ENCODE data around the gene ADK. TPM values are rescaled to one million over a fixed set of nuclear protein-coding genes. Genes with fewer than 3 reads are reported as not detected.

The ADK gene
- total and polyA plus RNA-seq, 4 experiments from 2014 or later = 33.7 to 66.6 (median 51.0) TPM

DNA sequence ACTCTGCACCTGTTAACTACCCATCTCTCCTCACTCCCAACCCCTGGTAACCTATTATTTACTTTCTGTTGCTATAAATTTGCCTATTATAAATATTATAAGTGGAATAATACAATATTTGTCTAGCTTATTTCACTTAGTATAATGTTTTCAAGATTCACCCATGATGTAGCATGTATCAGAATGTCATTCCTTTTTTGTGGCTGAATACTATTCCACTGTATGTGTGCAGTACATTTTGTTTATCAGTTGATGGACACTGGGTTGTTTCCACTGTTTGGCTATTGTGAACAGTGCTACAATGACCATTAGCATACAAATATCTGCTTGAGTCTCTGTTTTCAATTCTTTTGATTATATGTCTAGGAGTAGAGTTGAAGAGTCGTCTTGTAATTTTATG lies 582.6 kb downstream of the ADK start:
- Mint-ChIP-seq H3K9me3 (peaks cover 0 to 4% (median 2%) of the 10 kb centered on the region in 8 donors), H3K4me1 (peaks cover 5 to 8% (median 5%) of the 10 kb centered on the region in 4 donors), H3K4me3 (no peak overlapping the region), H3K27ac (no peak overlapping the region), H3K36me3 (no peaks in the 10 kb centered on the region), H3K27me3 (no peaks in the 10 kb centered on the region)
- no peak for DNase-seq
- H3K27me3 ChIP-seq (ENCODE audit: insufficient read depth, low read length) = no peaks in the 10 kb centered on the region
- no peaks in the 10 kb centered on the region for H3K9me3 ChIP-seq (ENCODE audit: control insufficient read depth in 1 of 2, low read length in 2 of 2)
- H3K4me1 ChIP-seq (ENCODE audit: insufficient read depth, low read length) = peaks cover 5% of the 10 kb centered on the region
- no peak overlapping the region for H3K27ac ChIP-seq (ENCODE audit: low read depth, low read length)
- CTCF ChIA-PET (ENCODE audit: partially characterized antibody) = interaction anchor here (0.6 kb wide), 1 partner anchor 456 kb away, joined by 3 read pairs; no protein-coding TSS in a partner anchor
- POLR2A ChIA-PET (ENCODE audit: partially characterized antibody) = interaction anchor here (1.1 kb wide), 1 partner anchor 144 kb away, joined by 3 read pairs; no protein-coding TSS in a partner anchor
- no peak overlapping the region for H3K4me3 ChIP-seq (ENCODE audit: low read length in 2 of 2)
- H3K36me3 ChIP-seq (ENCODE audit: insufficient read depth, low read length) = no peaks in the 10 kb centered on the region
- intact Hi-C loops (cut with micrococcal nuclease) = loop anchor here (10.0 kb wide), 3 partner anchors 149 to 469 kb away; no protein-coding TSS in a partner anchor

DNA sequence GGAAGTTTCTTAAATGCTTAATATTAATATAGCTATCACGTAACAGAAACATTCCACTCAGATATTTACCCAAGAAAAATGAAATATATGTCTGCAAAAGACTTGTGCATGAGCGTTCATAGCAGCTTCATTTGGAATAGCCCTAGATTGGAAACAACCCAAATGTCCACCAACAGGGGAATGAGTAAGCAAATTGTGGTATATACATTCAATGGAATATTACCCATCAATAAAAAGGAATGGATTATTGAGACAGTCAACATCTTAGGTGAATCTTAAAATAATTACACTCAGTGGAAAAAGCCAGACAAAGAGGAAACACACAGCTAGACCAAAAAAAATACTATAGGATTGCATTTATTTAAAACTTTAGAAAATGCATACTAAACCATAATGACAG lies 585.0 kb downstream of the ADK start:
- H3K27ac Mint-ChIP-seq = peak overlapping the region in 1 of 7 donors; percentile 30
- ChIA-PET POLR2A (ENCODE audit: partially characterized antibody) (interaction anchor here (0.6 kb wide), 1 partner anchor 471 kb away, joined by 4 read pairs; no protein-coding TSS in a partner anchor), CTCF (ENCODE audit: partially characterized antibody) (no interaction called here)
- Histone ChIP-seq H3K9me3 (ENCODE audit: control insufficient read depth in 1 of 2, low read length in 2 of 2) (no peaks in the 10 kb centered on the region), H3K27ac (ENCODE audit: low read depth, low read length) (no peak overlapping the region), H3K27me3 (ENCODE audit: insufficient read depth, low read length) (no peaks in the 10 kb centered on the region), H3K36me3 (ENCODE audit: insufficient read depth, low read length) (no peaks in the 10 kb centered on the region), H3K4me1 (ENCODE audit: insufficient read depth, low read length) (peaks cover 14% of the 10 kb centered on the region), H3K4me3 (ENCODE audit: low read length in 2 of 2) (no peak overlapping the region)
- no peak for DNase-seq
- H3K4me1 Mint-ChIP-seq = peaks cover 11 to 20% (median 17%) of the 10 kb centered on the region in 4 donors
- no peaks in the 10 kb centered on the region for H3K36me3 Mint-ChIP-seq
- H3K27me3 Mint-ChIP-seq = no peaks in the 10 kb centered on the region
- intact Hi-C loops (cut with micrococcal nuclease) = loop anchor here (10.0 kb wide), 3 partner anchors 151 to 471 kb away; no protein-coding TSS in a partner anchor
- H3K4me3 Mint-ChIP-seq = no peak overlapping the region
- H3K9me3 Mint-ChIP-seq = peaks cover 0 to 2% (median 0%) of the 10 kb centered on the region in 8 donors

DNA sequence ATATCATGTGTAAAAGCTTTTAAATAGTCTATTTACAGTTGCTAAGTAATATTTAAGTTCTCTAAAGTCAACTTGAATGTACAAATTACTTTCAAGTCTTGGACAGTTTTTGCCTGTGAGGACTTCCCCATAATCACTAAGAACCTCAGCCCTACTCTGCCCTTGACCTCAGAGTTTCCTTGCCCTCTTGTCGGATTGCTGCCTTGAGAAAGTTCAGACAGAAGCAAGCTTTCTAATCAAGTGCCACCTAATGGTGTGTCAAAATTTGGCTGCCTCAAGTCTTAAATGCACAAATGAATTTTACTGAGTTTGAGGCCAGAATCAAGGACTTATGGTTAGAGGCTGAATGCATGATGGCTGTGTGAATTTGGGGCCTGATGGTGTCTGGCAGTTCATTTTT lies 587.0 kb downstream of the ADK start:
- Histone ChIP-seq H3K9me3 (ENCODE audit: control insufficient read depth in 1 of 2, low read length in 2 of 2) (no peaks in the 10 kb centered on the region), H3K36me3 (ENCODE audit: insufficient read depth, low read length) (no peaks in the 10 kb centered on the region), H3K27ac (ENCODE audit: low read depth, low read length) (no peak overlapping the region), H3K27me3 (ENCODE audit: insufficient read depth, low read length) (no peaks in the 10 kb centered on the region), H3K4me1 (ENCODE audit: insufficient read depth, low read length) (peaks cover 14% of the 10 kb centered on the region), H3K4me3 (ENCODE audit: low read length in 2 of 2) (no peak overlapping the region)
- intact Hi-C loops (cut with micrococcal nuclease) = loop anchor here (2.0 to 10.0 kb wide), 4 partner anchors 153 to 473 kb away; no protein-coding TSS in a partner anchor
- H3K27ac Mint-ChIP-seq = peak overlapping the region in 5 of 7 donors; percentile 15 to 70 (median 61)
- POLR2A ChIA-PET (ENCODE audit: partially characterized antibody) = interaction anchor here (0.6 to 2.0 kb wide), 2 partner anchors 20 to 86 kb away, joined by 3 to 7 read pairs; no protein-coding TSS in a partner anchor
- no peak overlapping the region for H3K4me3 Mint-ChIP-seq
- no peaks in the 10 kb centered on the region for H3K27me3 Mint-ChIP-seq
- H3K4me1 Mint-ChIP-seq = peaks cover 11 to 20% (median 17%) of the 10 kb centered on the region in 4 donors
- DNase-seq = no peak
- CTCF ChIA-PET (ENCODE audit: partially characterized antibody) = interaction anchor here (0.9 to 3.5 kb wide), 13 partner anchors 9 to 333 kb away, joined by 3 to 22 read pairs (median 4); no protein-coding TSS in a partner anchor
- peaks cover 0 to 2% (median 0%) of the 10 kb centered on the region in 8 donors for H3K9me3 Mint-ChIP-seq
- no peaks in the 10 kb centered on the region for H3K36me3 Mint-ChIP-seq

GRCh38 chr10:74738542-74738941 lies 587.5 kb downstream of the ADK start:
- peak overlapping the region in 2 of 8 donors; percentile 46 to 65 for H3K4me3 Mint-ChIP-seq
- Histone ChIP-seq H3K9me3 (ENCODE audit: control insufficient read depth in 1 of 2, low read length in 2 of 2) (no peaks in the 10 kb centered on the region), H3K27ac (ENCODE audit: low read depth, low read length) (no peak overlapping the region), H3K4me1 (ENCODE audit: insufficient read depth, low read length) (peaks cover 14% of the 10 kb centered on the region), H3K27me3 (ENCODE audit: insufficient read depth, low read length) (no peaks in the 10 kb centered on the region), H3K36me3 (ENCODE audit: insufficient read depth, low read length) (no peaks in the 10 kb centered on the region), H3K4me3 (ENCODE audit: low read length in 2 of 2) (no peak overlapping the region)
- intact Hi-C loops (cut with micrococcal nuclease) = loop anchor here (2.0 to 10.0 kb wide), 4 partner anchors 154 to 474 kb away; no protein-coding TSS in a partner anchor
- H3K4me1 Mint-ChIP-seq = peaks cover 11 to 20% (median 17%) of the 10 kb centered on the region in 4 donors
- peaks cover 0 to 2% (median 0%) of the 10 kb centered on the region in 8 donors for H3K9me3 Mint-ChIP-seq
- peak overlapping the region in 4 of 7 donors; percentile 70 to 89 (median 83) for H3K27ac Mint-ChIP-seq
- no peak for DNase-seq
- H3K27me3 Mint-ChIP-seq = no peaks in the 10 kb centered on the region
- ChIA-PET CTCF (ENCODE audit: partially characterized antibody) (interaction anchor here (1.0 to 3.5 kb wide), 13 partner anchors 9 to 333 kb away, joined by 3 to 22 read pairs (median 4); no protein-coding TSS in a partner anchor), POLR2A (ENCODE audit: partially characterized antibody) (interaction anchor here (2.0 kb wide), 1 partner anchor 85 kb away, joined by 7 read pairs; no protein-coding TSS in a partner anchor)
- no peaks in the 10 kb centered on the region for H3K36me3 Mint-ChIP-seq

- intact Hi-C loops (cut with micrococcal nuclease) = loop anchor here (1.0 to 10.0 kb wide), 5 partner anchors 86 to 474 kb away; no protein-coding TSS in a partner anchor
- Mint-ChIP-seq H3K4me1 (peaks cover 11 to 20% (median 17%) of the 10 kb centered on the region in 4 donors), H3K36me3 (no peaks in the 10 kb centered on the region), H3K27ac (peak overlapping the region; percentile 63 to 89 (median 81)), H3K9me3 (no peaks in the 10 kb centered on the region), H3K4me3 (peak overlapping the region in 6 of 8 donors; percentile 28 to 65 (median 49)), H3K27me3 (no peaks in the 10 kb centered on the region)
- no peak overlapping the region for H3K4me3 ChIP-seq (ENCODE audit: low read length in 2 of 2)
- H3K9me3 ChIP-seq (ENCODE audit: control insufficient read depth in 1 of 2, low read length in 2 of 2) = no peaks in the 10 kb centered on the region
- H3K36me3 ChIP-seq (ENCODE audit: insufficient read depth, low read length) = no peaks in the 10 kb centered on the region
- no peaks in the 10 kb centered on the region for H3K27me3 ChIP-seq (ENCODE audit: insufficient read depth, low read length)
- CTCF ChIA-PET (ENCODE audit: partially characterized antibody) = interaction anchor here (0.6 to 3.5 kb wide), 14 partner anchors 8 to 320 kb away, joined by 3 to 22 read pairs (median 4); no protein-coding TSS in a partner anchor
- no peak overlapping the region for H3K27ac ChIP-seq (ENCODE audit: low read depth, low read length)
- POLR2A ChIA-PET (ENCODE audit: partially characterized antibody) = interaction anchor here (2.0 kb wide), 1 partner anchor 85 kb away, joined by 7 read pairs; no protein-coding TSS in a partner anchor
- peaks cover 14% of the 10 kb centered on the region for H3K4me1 ChIP-seq (ENCODE audit: insufficient read depth, low read length)
- DNase-seq = peak in 4 of 5 donors; percentile 23 to 36 (median 32)
These were observed 588.1 kb downstream of the ADK start for GRCh38 chr10:74738985-74739567.

DNA sequence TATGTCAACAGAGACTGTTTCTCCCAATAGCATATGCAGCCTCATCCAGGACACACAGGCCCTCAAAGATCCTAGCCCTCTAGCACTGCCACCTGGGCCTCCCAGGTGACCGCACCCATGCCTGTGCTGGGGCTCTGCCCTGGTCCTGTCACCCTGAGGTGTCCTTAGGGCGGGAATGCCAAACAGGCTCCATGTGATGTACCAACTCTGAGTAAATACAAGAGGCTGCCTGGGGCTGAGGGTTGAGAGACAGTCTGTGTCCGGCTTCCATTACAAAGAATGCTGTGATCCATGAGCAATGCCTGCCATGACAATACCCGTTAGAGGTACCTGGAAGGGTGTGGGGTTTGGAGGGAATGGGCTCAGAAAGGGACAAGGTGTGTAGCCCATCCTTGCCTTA lies 592.4 kb downstream of the ADK start:
- no peaks in the 10 kb centered on the region for H3K9me3 Mint-ChIP-seq
- POLR2A ChIA-PET (ENCODE audit: partially characterized antibody) = no interaction called here
- no peak overlapping the region for H3K27ac ChIP-seq (ENCODE audit: low read depth, low read length)
- intact Hi-C loops (cut with micrococcal nuclease) = no loop called here
- peaks cover 11% of the 10 kb centered on the region for H3K4me1 ChIP-seq (ENCODE audit: insufficient read depth, low read length)
- peak overlapping the region in 2 of 7 donors; percentile 4 to 59 for H3K27ac Mint-ChIP-seq
- no peaks in the 10 kb centered on the region for H3K27me3 Mint-ChIP-seq
- no peak overlapping the region for H3K4me3 ChIP-seq (ENCODE audit: low read length in 2 of 2)
- H3K4me1 Mint-ChIP-seq = peaks cover 7 to 17% (median 13%) of the 10 kb centered on the region in 4 donors
- CTCF ChIA-PET (ENCODE audit: partially characterized antibody) = no interaction called here
- DNase-seq = no peak
- H3K4me3 Mint-ChIP-seq = no peak overlapping the region
- H3K27me3 ChIP-seq (ENCODE audit: insufficient read depth, low read length) = no peaks in the 10 kb centered on the region
- no peaks in the 10 kb centered on the region for H3K9me3 ChIP-seq (ENCODE audit: control insufficient read depth in 1 of 2, low read length in 2 of 2)
- no peaks in the 10 kb centered on the region for H3K36me3 ChIP-seq (ENCODE audit: insufficient read depth, low read length)
- H3K36me3 Mint-ChIP-seq = no peaks in the 10 kb centered on the region

DNA sequence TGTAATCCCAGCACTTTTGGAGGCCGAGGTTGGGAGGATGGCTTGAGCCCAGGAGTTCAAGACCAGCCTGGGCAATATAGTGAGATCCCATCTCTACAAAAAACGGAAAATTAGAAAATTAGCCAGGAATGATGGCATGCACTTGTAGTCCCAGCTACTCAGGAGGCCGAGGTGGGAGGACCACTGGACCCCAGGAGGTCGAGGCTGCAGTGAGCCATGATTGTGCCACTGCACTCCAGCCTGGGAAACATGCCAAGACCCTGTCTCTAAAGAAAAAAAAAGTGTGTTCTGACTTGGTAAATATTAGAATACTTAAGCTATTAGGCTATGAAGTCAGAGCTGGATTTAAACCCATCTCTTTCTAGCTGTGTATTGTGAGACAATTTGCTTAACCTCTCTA lies 594.4 kb downstream of the ADK start:
- Mint-ChIP-seq H3K36me3 (no peaks in the 10 kb centered on the region), H3K4me3 (no peak overlapping the region), H3K4me1 (peaks cover 0 to 1% (median under 1%) of the 10 kb centered on the region in 4 donors), H3K9me3 (no peaks in the 10 kb centered on the region), H3K27me3 (no peaks in the 10 kb centered on the region), H3K27ac (no peak overlapping the region)
- Histone ChIP-seq H3K36me3 (ENCODE audit: insufficient read depth, low read length) (no peaks in the 10 kb centered on the region), H3K27ac (ENCODE audit: low read depth, low read length) (no peak overlapping the region), H3K4me1 (ENCODE audit: insufficient read depth, low read length) (no peaks in the 10 kb centered on the region), H3K9me3 (ENCODE audit: control insufficient read depth in 1 of 2, low read length in 2 of 2) (no peaks in the 10 kb centered on the region), H3K4me3 (ENCODE audit: low read length in 2 of 2) (no peak overlapping the region), H3K27me3 (ENCODE audit: insufficient read depth, low read length) (no peaks in the 10 kb centered on the region)
- no peak for DNase-seq
- intact Hi-C loops (cut with micrococcal nuclease) = no loop called here
- ChIA-PET CTCF (ENCODE audit: partially characterized antibody) (no interaction called here), POLR2A (ENCODE audit: partially characterized antibody) (no interaction called here)

All from CD4-positive, alpha-beta memory T cell (primary cell).